ENCODE results near the gene PPP2R2C. TPM values are rescaled to one million over a fixed set of nuclear protein-coding genes. Genes with fewer than 3 reads are reported as not detected.

The PPP2R2C gene
- total and polyA plus RNA-seq, 9 of the 15 experiments (the other 6 are each of a cell fraction or from before 2014, with no cell fraction given) = 0.04 to 0.06 TPM; not detected in 7

DNA sequence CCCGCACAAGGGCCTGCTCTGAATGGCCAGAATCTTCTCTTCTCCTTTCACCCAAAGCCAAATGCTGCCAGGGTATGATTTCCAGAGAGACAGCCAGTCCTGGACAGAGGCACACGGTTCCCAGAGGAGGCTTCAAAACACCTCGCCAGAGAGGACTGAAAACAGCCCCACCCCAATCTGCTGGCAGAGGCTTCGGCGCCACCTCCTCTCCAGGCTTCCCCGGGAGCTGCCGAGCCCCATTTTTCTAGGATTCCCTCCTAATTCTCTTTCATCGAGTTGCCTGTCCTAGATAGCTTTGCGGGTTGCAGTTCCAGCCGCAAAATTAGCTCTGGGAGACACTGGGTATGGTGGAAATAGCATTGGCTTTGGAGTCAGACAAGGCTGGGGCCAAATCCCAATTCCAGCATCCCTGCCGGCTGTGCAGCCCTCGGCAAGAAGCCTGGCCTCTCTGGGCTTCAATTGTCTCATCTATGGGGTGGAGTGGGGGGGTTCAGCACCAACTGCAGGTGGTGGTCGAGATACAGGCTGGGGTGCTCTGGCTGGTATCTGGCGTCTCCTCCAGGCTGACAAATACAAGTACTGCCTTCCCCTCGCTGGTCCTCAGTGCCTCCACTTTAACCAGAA, 22.6 kb downstream of the PPP2R2C start:
- H3K27ac ChIP-seq (ENCODE audit: extremely low read depth, low read depth, low read length) = no peak overlapping the region
- no peaks in the 10 kb centered on the region for H3K79me2 ChIP-seq (ENCODE audit: control insufficient read depth, insufficient read depth, low read length)
- no peaks in the 10 kb centered on the region for H3K36me3 ChIP-seq (ENCODE audit: control insufficient read depth, insufficient read depth, low read length)
- CTCF ChIA-PET (ENCODE audit: low intra/inter-chr PET ratio) = no interaction called here
- H3K27me3 ChIP-seq (ENCODE audit: control insufficient read depth in 2 of 2, insufficient read depth in 2 of 2, low read length in 2 of 2) = peaks cover 30 to 86% of the 10 kb centered on the region in 2 experiments; a peak in 4 of 5 replicates
- in situ Hi-C loops (cut with MboI) = no loop called here
- 1% methylated on average over 15 of the region's 15 CpGs for WGBS (ENCODE audit: insufficient coverage, low coverage, missing lambda C conversion rate)
- H3K9me1 ChIP-seq (ENCODE audit: control insufficient read depth, insufficient read depth, low read length) = peaks cover 2% of the 10 kb centered on the region
- ATAC-seq = no peak
- no peak for FAIRE-seq
- no peak for DNase-seq (ENCODE audit: extremely low read depth in 1 of 4, low spot score in 3 of 4)
- no peaks in the 10 kb centered on the region for H3K4me1 ChIP-seq (replicated peaks in 1 of 2; ENCODE audit: control insufficient read depth in 2 of 2, insufficient read depth in 2 of 2, low read length in 2 of 2)
- H3K9ac ChIP-seq (ENCODE audit: insufficient read depth in 1 of 2, low read depth in 2 of 2, low read length in 2 of 2) = no peak overlapping the region
- no peak overlapping the region for H2AFZ ChIP-seq (ENCODE audit: low read depth, low read length)
- POLR2A ChIA-PET = interaction anchor here (1.1 kb wide), 1 partner anchor 14 kb away, joined by 4 read pairs; no protein-coding TSS in a partner anchor
- H3K9me3 ChIP-seq (replicated peaks; ENCODE audit: control insufficient read depth, insufficient read depth, low read depth, low read length) = no peaks in the 10 kb centered on the region
- H3K4me2 ChIP-seq (ENCODE audit: insufficient read depth, low read length) = no peak overlapping the region
- peaks cover 12% of the 10 kb centered on the region; the same call in 1 of the 2 replicates for H4K20me1 ChIP-seq (replicated peaks; ENCODE audit: control insufficient read depth, insufficient read depth, low read length)
- BruUV-seq (replicated peaks) = no TSS peak
- H3K4me3 ChIP-seq = no peak overlapping the region
- TF ChIP-seq EHMT2 (IDR thresholded peaks at IDR 0.05) (no peak), EP300 (IDR thresholded peaks at IDR 0.05; ENCODE audit: low read length) (no peak), SMARCA5 (IDR thresholded peaks at IDR 0.05) (no peak), MEF2D (tag; conservative IDR thresholded peaks at IDR 0.05; ENCODE audit: low read depth) (no peak), CREBBP (IDR thresholded peaks at IDR 0.05; ENCODE audit: low read depth, low read length) (no peak), SRSF7 (optimal IDR thresholded peaks at IDR 0.05; ENCODE audit: low read depth, low read length) (no peak), ZNF263 (CRISPR knock-in tag; IDR thresholded peaks at IDR 0.05; ENCODE audit: borderline replicate concordance) (no peak)
- TF ChIP-seq, protein P1, sequence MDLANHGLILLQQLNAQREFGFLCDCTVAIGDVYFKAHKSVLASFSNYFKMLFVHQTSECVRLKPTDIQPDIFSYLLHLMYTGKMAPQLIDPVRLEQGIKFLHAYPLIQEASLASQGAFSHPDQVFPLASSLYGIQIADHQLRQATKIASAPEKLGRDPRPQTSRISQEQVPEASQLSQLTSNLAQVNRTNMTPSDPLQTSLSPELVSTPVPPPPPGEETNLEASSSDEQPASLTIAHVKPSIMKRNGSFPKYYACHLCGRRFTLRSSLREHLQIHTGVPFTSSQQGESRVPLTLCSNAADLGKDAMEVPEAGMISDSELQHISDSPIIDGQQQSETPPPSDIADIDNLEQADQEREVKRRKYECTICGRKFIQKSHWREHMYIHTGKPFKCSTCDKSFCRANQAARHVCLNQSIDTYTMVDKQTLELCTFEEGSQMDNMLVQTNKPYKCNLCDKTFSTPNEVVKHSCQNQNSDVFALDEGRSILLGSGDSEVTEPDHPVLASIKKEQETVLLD (IDR thresholded peaks at IDR 0.05) = no peak
- intact Hi-C loops (cut with micrococcal nuclease) = no loop called here
